Dedifferentiated amniotic fluid mesenchymal stem cell (primary cell): ENCODE measurements around the gene LIPE.

ENCODE experiments used
- DNase-seq: peaks from one replicate; pipeline ENCODE4 v3.0.0-alpha.2; 2016; ENCODE audit errors: extremely low spot score

The LIPE gene

DNA sequence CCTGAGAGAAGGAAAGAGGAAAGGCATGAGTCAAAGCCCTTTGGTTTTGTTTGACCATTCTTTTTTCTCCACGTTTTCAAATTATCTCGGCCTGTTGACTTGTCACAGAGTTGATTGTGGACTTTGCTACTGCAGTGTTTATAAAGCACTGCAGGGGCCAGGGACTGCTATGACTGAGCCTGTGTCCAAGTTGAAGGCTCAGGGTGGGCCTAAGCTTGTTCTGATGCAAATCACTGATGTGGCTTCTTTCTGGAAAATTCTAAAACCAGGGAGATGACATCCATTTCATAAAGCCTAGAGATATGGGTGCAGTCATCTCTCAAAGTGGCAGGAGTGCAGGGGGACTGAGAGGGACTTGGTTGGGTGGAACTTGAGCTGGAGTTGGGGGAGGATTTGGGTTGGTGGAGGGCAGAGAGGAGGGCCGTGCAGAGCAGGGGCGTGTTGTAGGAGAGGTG, 16.8 kb upstream of the LIPE start:
- DNase-seq = no peak

- DNase-seq = no peak
Measured at GRCh38 chr19:42442833-42443232, 15.6 kb upstream of the LIPE start, which contains the start of gene CXCL17. Gene CXCL17, minus strand, starts transcription at chr19:42442946. Its CDS starts 114 bp downstream, at chr19:42442832.

DNA sequence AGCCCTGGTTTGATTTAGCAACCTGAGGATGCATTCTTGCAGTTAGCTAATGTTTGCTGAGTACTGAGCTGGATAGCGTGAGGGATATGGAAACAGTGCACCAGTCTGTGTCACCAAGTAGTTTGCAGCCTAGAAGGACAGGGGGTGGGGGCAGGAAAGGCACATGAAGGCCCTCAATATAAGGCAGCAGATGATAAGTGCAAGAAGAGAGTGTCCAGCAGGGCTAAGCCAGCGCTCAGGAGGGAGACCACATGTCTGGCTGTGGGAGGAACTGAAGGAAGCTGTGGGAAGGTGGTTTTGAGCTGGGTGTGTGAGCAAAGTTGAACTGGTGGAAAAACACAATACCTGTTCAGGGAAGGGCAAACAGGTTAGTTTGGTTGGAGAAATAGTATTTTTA, 13.9 kb upstream of the LIPE start:
- DNase-seq = no peak

DNA sequence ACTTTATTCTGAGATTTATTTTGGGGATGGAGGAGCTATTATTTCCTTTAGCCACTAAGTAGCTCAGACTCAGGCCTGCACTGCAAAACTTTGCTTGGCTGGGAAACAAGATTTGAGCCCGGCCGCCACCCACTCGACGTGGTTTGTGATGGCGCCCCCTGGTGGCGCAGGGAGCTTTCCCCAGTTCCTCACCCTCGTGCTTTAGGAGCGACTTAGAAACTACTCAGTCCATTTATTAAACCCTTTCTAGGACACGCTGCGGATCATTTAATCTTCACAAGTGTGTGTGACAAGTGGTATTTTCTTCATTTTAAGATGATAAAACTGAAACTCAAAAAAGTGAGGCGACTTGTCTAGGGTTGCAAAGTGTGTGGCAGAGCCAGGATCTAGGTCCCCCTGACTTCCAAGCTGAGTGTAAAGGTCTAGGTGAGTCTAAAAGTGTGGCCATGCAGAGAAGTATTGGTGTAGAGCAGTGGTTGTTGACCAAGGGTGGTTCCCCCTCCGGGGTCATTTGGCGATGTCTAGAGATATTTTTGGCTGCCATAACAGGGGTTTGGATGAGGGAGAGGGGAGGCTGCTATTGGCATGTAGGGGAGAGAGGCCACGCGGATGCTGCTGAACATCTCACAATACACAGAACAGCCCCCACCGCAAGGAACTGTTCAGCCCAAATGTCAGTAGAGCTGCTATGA, 13.3 kb upstream of the LIPE start:
- peak; percentile 47 for DNase-seq

DNA sequence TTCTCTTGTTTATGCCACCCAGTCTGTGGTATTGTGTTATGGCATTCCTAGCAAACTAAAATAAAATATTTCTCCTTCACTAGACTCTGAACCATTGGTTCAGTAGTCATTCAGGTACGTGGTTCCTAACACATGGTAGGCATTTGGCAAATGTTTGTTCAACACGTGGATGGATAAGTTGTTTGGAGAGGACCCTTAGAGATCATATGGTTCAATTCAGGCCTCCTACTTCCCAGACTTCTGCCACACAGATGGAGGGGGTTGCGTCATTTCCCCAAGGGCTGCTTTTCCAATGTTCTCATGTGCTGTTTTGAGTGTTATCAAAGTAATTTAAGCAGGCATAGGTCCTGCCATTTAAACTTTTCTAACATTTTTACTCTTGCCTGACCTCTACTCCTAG, 8.8 kb upstream of the LIPE start:
- no peak for DNase-seq

DNA sequence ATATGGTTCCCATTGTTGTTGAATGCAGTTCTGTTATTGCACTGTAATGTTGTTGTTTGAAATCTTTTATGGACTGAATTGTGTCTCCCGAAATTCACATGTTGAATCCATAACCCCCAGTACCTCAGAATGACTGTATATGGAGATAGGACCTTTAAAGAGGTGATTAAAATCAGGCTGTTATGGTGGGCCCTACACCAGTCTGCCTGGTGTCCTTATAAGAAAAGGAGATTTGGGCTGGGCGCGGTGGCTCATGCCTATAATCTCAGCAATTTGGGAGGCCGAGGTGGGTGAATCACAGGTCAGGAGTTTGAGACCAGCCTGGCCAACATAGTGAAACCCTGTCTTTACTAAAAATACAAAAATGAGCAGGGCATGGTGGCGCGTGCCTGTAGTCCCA, 8.1 kb upstream of the LIPE start:
- no peak for DNase-seq

DNA sequence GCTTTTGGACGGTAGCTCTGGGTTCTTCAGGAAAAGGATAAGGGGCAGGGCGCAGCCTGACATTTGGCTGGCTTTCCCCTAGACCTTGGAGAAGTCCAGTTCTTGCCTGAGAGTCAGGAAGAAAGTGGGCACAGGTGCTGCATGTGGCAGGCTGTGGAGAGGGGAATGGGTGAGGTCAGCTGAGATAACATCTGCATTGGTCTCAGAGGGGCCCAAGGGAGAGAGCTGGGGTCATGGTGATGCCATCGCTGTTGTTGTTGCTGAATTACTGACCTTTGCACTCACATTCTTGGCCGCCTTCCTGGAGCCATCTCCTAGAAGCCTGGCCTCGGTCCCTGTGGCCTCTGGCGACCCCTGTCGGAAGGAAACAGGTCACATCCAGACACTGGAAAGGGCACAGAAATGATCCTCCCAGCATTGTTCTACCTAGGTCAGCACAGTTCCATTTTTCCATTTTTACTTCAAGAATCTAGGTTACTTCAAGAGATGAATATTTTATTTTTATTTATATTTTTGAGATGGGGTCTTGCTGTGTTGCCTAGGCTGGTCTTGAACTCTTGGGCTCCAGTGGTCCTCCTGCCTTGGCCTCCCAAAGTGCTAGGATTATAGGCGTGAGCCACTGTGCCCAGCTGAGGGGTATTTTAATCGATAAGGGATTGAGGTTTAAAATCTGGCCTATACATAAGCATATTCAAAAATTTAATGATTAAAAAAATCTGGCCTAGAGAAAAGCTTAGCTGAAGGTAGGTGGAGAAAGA, 6.5 kb upstream of the LIPE start:
- DNase-seq = no peak

- no peak for DNase-seq
Measured at GRCh38 chr19:42431486-42431885, 4.3 kb upstream of the LIPE start.

GRCh38 chr19:42428676-42429075, 1.5 kb upstream of the LIPE start:
- DNase-seq = no peak

DNA sequence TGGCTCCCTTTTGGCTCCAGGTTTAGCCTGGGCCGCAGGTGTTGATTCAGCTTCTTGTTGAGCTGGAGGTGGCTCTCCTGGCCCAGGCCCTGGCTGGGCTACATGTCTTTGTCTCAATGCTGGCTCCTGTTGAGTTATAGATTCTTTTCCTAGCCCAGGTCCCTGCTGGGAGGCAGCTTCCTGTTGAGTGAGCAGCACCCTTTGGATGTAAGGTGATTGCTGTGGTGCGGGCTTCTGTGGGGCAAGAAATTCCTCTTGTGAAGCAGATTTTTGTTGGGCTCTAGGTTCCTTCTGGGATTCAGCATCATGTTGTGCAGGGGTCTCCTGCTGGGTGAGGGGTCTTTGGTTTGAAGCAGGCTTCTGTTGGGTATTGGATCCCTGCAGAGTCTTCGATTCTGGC, 545 bp downstream of the LIPE start:
- DNase-seq = no peak

GRCh38 chr19:42424712-42425131, 2.5 kb downstream of the LIPE start:
- DNase-seq = no peak

DNA sequence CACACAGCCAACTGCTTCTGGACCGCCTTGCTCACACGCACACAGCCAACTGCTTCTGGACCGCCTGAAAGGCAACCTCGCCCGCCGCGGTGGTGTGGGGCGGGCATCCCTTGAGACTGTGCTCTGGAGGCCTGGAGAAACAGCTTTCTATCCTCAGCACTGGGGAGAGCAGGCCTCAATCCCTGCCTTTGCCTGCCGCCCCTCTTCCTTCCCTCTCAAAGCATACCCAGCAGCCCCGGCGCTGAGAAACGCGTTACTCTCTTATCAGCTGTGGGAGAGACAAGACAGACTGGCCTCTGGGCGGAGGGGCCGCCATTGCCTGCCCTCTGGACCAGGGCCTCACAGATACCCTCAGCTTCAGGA, 2.9 kb downstream of the LIPE start:
- DNase-seq = no peak

- DNase-seq = peak; percentile 86
Measured at GRCh38 chr19:42423462-42424344, 3.5 kb downstream of the LIPE start.

DNA sequence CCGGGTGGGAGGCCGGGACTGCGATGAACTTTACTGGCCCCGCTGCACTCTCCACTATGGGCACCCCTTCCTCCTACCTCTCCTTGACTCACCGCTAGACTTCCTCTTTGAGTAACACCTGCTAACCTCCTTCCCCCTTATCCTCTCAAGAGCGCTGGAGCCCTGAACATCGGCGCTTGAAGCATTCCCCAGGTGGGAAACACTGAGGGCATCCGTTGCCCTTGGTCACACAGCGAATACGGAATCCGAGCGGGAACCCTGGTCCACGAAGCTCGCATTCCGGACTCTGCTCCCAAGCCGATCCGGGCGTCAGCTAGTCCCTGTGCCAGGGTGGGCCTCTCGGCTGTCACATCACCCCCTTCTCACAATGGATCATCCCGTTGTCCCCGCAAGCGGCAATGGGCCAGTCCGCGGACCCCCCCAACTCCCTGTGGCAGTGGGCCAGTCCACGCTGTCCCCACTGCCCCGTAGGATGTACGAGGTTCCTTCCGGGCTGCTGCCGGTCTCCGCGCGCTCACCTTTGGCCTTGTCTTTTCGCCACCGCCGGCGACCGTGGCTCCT, 4.2 kb downstream of the LIPE start:
- no peak for DNase-seq

DNA sequence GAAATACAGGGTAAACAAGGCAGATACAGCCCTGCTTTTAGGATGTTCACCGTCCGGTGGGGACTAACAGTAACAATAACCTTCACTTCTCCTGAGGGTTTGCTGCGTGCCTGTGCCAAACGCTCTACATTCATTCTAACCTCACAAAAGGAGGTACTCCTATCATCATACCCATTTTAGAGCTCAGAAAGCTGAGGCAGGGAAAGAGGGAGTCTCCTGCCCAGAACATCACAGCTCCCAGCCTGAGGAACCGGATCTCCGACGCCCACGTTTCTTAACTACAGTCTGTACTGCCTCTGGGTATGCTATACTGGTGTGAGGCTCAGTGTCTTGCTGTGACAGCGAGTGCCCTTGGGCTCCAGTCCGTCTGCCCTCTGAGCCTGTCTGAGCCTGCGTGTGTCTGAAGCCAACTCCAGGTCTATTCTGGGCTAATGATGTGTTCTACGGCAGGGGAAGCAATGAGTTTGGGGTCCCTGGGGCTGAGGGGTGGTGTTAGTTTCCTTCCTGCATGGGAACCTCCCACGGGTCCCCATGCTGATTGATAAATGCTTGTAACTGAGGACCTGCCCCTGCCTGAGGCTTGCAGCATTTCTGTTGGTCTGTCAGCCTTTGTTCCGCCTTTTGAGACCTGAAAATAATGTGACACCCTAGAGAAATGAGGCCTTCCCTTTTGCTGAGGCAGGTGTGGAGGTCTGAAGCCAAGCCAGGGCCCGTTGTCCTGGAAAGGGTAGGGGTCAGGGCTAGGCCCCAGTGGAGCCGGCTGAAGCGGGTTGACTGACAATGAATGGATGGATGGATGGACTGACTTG, 4.9 kb downstream of the LIPE start:
- no peak for DNase-seq

- no peak for DNase-seq
Measured at GRCh38 chr19:42421591-42422031, 5.6 kb downstream of the LIPE start.

GRCh38 chr19:42421101-42421500, 6.1 kb downstream of the LIPE start:
- DNase-seq = no peak

GRCh38 chr19:42420055-42420544, 7.1 kb downstream of the LIPE start:
- DNase-seq = no peak

DNA sequence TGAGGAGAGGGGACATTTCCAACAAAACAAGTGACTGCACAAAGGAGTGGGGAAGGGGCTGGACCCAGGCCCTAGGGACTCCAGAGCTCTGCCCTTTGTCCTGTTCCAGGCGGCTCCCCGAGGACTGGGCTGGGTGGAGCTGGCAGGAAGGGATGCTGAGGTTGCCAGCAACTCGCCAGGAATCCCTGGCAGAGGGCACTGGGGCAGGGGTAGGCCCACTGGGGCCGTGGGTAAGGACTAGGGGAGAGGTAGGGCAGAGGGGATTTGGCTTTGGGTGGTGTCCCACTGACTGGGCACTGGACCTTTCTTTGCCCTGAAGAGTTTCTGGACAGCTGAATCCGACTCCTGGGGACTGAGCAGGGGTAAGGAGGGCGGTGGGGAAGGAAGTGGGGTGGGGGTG, 7.9 kb downstream of the LIPE start:
- DNase-seq = no peak

- DNase-seq = no peak
Measured at GRCh38 chr19:42412661-42413076, 14.5 kb downstream of the LIPE start.

DNA sequence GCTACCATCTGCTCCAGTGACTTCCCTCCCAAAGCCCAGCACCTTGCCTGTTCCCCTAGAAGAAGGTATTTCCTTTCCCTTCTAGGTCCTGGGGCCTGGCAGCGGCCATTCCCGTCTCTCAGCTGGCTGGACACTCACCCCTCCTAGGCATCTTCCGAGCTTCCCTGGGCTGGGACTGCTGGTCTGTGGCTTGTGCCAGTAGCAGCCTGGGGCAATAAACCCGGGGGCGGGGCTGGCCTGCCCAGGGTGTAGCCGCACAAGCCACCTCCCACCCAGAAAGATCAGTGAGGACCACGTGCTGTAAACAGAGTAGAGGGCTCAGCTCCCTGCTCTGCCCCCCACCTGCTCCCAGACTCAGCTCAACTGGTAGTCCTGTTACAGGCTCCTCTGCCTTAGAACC, 15.0 kb downstream of the LIPE start:
- DNase-seq = no peak
